Measurements from ENCODE around the gene DNAL1.

DNA sequence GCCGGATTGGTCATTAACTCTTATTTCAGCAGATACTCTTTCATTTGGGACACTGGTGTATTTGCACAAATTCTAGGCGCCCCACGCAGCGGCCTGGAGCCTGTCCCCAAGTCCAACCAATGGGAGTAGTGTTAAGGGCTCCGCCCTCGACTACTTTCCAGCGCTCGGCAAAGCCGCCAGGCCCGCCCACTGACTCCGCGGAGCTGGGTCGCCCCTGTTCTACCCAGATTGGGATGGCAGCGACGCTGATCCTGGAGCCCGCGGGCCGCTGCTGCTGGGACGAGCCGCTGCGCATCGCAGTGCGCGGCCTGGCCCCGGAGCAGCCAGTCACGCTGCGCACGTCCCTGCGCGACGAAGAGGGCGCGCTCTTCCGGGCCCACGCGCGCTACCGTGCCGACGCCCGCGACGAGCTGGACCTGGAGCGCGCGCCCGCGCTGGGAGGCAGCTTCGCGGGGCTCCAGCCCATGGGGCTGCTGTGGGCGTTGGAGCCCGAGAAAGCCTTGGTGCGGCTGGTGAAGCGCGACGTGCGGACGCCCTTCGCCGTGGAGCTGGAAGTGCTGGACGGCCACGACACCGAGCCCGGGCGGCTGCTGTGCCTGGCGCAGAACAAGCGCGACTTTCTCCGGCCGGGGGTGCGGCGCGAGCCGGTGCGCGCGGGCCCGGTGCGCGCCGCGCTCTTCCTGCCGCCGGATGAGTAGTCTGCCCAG lies 32.3 kb upstream of the DNAL1 start, which contains the start of gene ACOT6:
- TF ChIP-seq POLR2AphosphoS5 (IDR thresholded peaks at IDR 0.05; ENCODE audit: low read depth, low read length) = no peak; the same call in 1 of the 2 replicates
- TF ChIP-seq, protein P1, sequence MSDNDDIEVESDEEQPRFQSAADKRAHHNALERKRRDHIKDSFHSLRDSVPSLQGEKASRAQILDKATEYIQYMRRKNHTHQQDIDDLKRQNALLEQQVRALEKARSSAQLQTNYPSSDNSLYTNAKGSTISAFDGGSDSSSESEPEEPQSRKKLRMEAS (IDR thresholded peaks at IDR 0.05) = no peak
- no peak for TF ChIP-seq ZNF274 (IDR thresholded peaks at IDR 0.05; ENCODE audit: low read depth, low read length)
- TF ChIP-seq, protein P2, sequence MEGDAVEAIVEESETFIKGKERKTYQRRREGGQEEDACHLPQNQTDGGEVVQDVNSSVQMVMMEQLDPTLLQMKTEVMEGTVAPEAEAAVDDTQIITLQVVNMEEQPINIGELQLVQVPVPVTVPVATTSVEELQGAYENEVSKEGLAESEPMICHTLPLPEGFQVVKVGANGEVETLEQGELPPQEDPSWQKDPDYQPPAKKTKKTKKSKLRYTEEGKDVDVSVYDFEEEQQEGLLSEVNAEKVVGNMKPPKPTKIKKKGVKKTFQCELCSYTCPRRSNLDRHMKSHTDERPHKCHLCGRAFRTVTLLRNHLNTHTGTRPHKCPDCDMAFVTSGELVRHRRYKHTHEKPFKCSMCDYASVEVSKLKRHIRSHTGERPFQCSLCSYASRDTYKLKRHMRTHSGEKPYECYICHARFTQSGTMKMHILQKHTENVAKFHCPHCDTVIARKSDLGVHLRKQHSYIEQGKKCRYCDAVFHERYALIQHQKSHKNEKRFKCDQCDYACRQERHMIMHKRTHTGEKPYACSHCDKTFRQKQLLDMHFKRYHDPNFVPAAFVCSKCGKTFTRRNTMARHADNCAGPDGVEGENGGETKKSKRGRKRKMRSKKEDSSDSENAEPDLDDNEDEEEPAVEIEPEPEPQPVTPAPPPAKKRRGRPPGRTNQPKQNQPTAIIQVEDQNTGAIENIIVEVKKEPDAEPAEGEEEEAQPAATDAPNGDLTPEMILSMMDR (IDR thresholded peaks at IDR 0.05 in 2 of 3, conservative IDR thresholded peaks at IDR 0.05 in 1 of 3; ENCODE audit: borderline replicate concordance in 1 of 3, insufficient read depth in 1 of 3, low read depth in 2 of 3, low read length in 2 of 3) = no peak
- TF ChIP-seq EZH2 (IDR thresholded peaks at IDR 0.05) = no peak
- TF ChIP-seq SP1 (IDR thresholded peaks at IDR 0.05; ENCODE audit: low read depth) = no peak
- TF ChIP-seq EZH2phosphoT487 (IDR thresholded peaks at IDR 0.05; ENCODE audit: borderline replicate concordance) = no peak
- no peak; the same call in 1 of the 2 replicates for TF ChIP-seq ZFX (IDR thresholded peaks at IDR 0.05)
- TF ChIP-seq, protein P3, sequence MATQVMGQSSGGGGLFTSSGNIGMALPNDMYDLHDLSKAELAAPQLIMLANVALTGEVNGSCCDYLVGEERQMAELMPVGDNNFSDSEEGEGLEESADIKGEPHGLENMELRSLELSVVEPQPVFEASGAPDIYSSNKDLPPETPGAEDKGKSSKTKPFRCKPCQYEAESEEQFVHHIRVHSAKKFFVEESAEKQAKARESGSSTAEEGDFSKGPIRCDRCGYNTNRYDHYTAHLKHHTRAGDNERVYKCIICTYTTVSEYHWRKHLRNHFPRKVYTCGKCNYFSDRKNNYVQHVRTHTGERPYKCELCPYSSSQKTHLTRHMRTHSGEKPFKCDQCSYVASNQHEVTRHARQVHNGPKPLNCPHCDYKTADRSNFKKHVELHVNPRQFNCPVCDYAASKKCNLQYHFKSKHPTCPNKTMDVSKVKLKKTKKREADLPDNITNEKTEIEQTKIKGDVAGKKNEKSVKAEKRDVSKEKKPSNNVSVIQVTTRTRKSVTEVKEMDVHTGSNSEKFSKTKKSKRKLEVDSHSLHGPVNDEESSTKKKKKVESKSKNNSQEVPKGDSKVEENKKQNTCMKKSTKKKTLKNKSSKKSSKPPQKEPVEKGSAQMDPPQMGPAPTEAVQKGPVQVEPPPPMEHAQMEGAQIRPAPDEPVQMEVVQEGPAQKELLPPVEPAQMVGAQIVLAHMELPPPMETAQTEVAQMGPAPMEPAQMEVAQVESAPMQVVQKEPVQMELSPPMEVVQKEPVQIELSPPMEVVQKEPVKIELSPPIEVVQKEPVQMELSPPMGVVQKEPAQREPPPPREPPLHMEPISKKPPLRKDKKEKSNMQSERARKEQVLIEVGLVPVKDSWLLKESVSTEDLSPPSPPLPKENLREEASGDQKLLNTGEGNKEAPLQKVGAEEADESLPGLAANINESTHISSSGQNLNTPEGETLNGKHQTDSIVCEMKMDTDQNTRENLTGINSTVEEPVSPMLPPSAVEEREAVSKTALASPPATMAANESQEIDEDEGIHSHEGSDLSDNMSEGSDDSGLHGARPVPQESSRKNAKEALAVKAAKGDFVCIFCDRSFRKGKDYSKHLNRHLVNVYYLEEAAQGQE (IDR thresholded peaks at IDR 0.05; ENCODE audit: low read depth) = no peak
- TF ChIP-seq EGR1 (IDR thresholded peaks at IDR 0.05; ENCODE audit: low read depth) = peak; percentile 30; the same call in 1 of the 2 replicates
